ENCODE measurements around the gene RAPGEF6. TPM values are rescaled to one million over a fixed set of nuclear protein-coding genes. Genes with fewer than 3 reads are reported as not detected.
A peak's percentile ranks its signal among the peaks of the same experiment; 100 is the strongest.

Gene RAPGEF6
- total RNA-seq, 1 donor from 2014 or later: 12.9 TPM

GRCh38 chr5:131430794-131431193 lies 204.2 kb downstream of the RAPGEF6 start:
- no peak overlapping the region for H3K4me3 ChIP-seq (ENCODE audit: low read depth, low read length)
- DNase-seq (ENCODE audit: low read depth): no peak
- TF ChIP-seq CTCF (conservative IDR thresholded peaks at IDR 0.05; ENCODE audit: low read depth, low read length): no peak

DNA sequence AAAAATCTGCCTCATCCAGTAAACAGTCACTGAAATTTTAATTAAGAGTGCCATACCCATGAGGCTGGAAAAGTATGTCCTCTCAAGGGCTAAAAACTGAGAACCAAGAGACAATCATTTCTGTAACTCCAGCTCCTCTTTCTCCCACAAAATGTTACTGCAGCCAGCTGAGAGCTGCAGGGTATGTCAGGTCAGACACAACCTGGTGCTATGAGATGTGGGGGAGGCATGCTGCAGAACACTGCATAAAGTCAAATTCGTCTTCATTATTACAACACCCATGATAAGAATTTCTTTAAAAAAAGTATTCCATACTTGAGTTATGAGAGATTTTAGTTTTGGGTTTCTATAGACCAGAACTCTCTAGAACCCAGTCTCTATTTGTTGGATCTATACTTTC lies 209.0 kb downstream of the RAPGEF6 start:
- no peak overlapping the region for H3K4me3 ChIP-seq (ENCODE audit: low read depth, low read length)
- no peak for TF ChIP-seq CTCF (conservative IDR thresholded peaks at IDR 0.05; ENCODE audit: low read depth, low read length)
- DNase-seq (ENCODE audit: low read depth): no peak

DNA sequence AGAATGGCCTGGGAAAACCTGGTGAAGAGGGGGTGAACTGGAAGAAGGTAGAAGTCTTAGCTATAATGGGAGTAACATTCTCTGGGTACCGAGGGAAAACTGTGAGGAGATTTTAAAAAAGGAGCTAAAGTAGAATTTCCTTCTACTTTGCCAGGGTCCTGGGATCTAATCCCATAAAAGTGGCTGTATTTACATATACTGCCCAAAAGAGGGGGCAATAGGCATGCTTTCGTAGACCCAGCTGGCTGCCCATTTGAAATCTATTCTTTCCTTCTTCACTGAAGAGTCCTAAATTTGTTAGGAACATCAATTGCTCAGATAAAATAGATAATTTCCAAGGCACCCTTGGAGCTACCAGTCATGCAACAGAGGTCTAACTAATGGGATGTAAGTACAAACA lies 212.0 kb downstream of the RAPGEF6 start:
- H3K4me3 ChIP-seq (ENCODE audit: low read depth, low read length): no peak overlapping the region
- DNase-seq (ENCODE audit: low read depth): no peak
- peak; percentile 55 for TF ChIP-seq CTCF (conservative IDR thresholded peaks at IDR 0.05; ENCODE audit: low read depth, low read length)

- DNase-seq (ENCODE audit: low read depth): no peak
- H3K4me3 ChIP-seq (ENCODE audit: low read depth, low read length): no peak overlapping the region
- TF ChIP-seq CTCF (conservative IDR thresholded peaks at IDR 0.05; ENCODE audit: low read depth, low read length): no peak
These were observed 215.2 kb downstream of the RAPGEF6 start for GRCh38 chr5:131419877-131420276.

DNA sequence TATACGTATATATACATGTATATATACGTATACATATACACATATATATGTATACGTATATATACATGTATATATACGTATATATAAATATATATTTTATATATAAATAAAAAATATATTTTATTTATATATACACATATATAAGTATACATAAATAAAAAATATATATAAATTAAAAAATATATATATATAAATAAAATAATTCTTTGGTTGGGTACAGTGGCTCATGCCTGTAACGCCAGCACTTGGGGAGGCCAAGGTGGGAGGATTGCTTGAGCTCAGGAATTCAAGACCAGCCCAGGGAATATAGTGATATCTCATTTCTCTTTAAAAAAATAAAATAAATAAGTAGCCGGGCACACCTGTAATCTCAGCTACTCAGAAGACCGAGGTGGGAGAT lies 216.2 kb downstream of the RAPGEF6 start:
- no peak for DNase-seq (ENCODE audit: low read depth)
- no peak overlapping the region for H3K4me3 ChIP-seq (ENCODE audit: low read depth, low read length)
- TF ChIP-seq CTCF (conservative IDR thresholded peaks at IDR 0.05; ENCODE audit: low read depth, low read length): no peak

DNA sequence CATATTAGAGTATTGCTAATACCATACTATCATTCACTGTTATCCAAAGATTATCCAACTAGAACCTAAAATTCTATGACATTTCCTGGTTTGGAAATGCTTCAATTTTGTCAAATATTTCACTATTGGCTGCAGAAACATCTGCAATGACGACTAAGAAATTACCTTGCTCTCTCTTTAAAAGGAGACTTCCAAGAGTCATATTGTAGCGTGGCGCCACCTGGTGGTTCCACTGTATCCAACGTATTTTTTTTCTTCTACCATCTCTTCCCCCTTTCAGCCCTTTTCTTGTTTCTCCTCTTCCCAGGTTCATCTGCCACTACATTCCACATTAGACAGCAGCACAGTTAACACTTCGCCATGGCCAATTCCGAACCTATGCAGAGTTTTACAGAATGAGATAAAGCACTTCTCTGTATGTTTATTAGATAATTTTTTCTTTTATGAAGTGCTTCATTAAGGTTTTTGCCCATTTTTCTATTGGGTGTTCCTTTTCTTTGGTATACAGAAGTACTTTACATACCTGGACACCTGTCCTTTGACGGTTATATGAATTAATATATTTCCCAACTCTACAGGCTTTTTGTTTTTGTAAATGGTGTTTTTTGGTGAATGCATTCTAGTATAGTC lies 217.7 kb downstream of the RAPGEF6 start:
- no peak overlapping the region for H3K4me3 ChIP-seq (ENCODE audit: low read depth, low read length)
- TF ChIP-seq CTCF (conservative IDR thresholded peaks at IDR 0.05; ENCODE audit: low read depth, low read length): peak; percentile 82
- no peak for DNase-seq (ENCODE audit: low read depth)

- no peak for DNase-seq (ENCODE audit: low read depth)
- no peak overlapping the region for H3K4me3 ChIP-seq (ENCODE audit: low read depth, low read length)
- TF ChIP-seq CTCF (conservative IDR thresholded peaks at IDR 0.05; ENCODE audit: low read depth, low read length): no peak
These were observed 218.3 kb downstream of the RAPGEF6 start for GRCh38 chr5:131416729-131417128.

Measured in epithelial cell of proximal tubule (primary cell).